GM21367 (cell line): Measurements from ENCODE around the gene FAM78A.
"Not testable (repeated sequence)": the region's sequence is repeated elsewhere in the genome, so short reads cannot be mapped to it uniquely, and the experiment has no call there.

Experiments used
- ATAC-seq: cut with Tn5 transposase; IDR thresholded peaks from one replicate; pipeline ENCODE4 v1.9.1; 2021; ENCODE audit not compliant: unreplicated experiment

FAM78A gene

GRCh38 chr9:131270171-131271015, 5.9 kb downstream of the FAM78A start:
- no peak for ATAC-seq

DNA sequence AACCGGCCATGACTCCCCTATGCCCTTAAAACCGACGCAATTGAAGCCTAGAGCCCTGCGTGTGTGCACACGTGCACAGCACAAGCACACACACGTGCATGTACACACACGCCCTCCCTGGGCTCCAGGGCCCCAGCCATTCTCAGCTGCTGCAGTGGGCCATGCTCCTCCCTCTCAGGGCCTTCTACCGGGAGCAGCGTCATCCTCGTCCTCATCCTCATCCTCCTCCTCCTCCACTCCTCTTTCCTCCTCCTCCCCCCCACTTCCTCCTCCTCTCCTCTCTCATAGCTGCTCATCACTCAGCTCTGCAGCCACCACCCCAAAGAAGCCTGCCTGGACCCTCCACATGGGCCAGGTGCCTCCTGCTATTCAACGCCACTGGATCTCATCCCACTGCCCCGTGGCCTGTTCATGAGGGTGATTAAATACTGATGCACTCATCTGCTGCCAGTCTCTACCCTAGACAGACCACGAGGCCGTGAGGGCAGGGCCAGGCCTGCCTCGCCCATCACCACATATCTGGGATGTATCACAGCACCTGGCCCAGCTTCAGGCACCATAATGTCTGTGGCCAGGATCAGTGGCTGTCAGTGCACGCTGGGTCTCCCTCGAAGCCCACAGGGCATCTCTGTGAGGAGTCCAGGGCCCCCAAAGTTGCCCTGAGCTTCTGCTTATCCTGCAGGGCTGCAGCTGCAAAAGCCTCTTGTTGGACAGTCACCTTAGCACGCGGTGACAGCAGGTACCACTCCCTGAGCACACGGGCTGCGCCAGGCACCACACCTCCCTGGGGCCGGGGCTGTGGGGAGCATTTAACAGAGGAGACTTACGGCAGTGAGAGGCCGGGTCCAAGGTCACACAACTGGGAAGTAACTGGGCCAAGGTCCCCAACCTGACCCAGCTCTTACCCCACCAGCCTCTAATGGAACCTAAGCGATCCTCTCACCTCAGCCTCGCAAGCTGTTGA, 9.8 kb downstream of the FAM78A start:
- ATAC-seq: no peak

GRCh38 chr9:131264231-131264630, 12.1 kb downstream of the FAM78A start:
- ATAC-seq: no peak

DNA sequence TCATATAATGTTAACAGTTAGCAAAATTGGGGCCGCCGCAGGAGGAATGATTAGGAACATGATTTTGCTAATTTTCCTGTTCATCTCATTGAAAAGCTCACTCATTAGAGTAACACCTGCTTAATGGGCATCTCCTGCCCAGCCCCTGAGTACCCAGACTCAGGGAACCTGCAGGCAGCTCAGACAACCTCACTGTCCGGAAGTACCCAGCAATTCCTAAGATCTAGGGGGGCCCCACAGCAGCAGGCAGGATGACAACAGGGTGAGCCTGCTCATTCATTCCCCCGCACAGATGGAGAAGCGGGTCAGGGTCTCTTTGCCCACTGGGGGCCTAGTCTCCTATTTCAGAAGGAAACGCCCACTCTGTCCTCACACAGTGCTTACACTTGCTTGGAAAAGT, 12.6 kb downstream of the FAM78A start:
- ATAC-seq: no peak

DNA sequence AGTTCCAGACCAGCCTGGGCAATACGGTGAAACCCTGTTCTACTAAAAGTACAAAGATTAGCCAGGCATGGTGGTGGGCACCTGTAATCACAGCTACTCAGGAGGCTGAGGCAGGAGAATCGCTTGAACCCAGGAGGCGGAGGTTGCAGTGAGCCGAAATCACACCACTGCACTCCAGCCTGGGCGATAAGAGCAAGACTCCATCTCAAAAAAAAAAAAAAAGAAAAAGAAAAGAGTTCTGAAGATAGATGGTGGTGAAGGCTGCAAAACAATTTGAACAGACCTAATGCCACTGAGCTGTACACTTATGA, 13.3 kb downstream of the FAM78A start:
- ATAC-seq: not testable (repeated sequence)

DNA sequence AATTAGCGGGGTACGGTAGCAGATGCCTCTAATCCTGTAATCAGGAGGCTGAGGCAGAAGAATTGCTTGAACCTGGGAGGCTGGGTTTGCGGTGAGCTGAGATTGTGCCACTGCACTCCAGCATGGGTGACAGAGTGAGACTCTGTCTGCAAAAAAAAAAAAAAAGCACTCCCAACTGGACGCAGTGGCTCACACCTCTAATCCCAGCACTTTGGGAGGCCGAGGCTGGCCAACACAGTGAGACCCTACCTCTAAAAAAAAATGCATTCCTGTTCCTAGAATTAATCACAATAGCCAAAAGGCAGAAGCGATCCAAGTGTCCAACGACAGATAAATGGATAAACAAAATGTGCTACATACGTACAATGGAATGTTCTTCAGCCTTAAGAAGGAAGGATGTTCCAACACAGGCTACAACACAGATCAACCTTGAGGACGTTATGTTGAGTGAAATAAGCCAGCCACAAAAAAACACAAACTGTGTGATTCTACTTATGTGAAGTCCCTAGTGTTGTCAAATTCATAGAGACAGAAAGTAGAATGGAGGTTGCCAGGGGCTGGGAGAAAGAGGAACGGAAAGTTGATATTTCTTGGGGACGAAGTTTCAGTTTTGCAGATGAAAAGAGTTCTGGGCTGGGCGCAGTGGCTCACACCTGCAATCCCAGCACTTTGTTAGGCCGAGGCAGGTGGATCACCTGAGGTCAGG, 13.8 kb downstream of the FAM78A start:
- no peak for ATAC-seq

GRCh38 chr9:131260751-131261452, 15.4 kb downstream of the FAM78A start:
- no peak for ATAC-seq

DNA sequence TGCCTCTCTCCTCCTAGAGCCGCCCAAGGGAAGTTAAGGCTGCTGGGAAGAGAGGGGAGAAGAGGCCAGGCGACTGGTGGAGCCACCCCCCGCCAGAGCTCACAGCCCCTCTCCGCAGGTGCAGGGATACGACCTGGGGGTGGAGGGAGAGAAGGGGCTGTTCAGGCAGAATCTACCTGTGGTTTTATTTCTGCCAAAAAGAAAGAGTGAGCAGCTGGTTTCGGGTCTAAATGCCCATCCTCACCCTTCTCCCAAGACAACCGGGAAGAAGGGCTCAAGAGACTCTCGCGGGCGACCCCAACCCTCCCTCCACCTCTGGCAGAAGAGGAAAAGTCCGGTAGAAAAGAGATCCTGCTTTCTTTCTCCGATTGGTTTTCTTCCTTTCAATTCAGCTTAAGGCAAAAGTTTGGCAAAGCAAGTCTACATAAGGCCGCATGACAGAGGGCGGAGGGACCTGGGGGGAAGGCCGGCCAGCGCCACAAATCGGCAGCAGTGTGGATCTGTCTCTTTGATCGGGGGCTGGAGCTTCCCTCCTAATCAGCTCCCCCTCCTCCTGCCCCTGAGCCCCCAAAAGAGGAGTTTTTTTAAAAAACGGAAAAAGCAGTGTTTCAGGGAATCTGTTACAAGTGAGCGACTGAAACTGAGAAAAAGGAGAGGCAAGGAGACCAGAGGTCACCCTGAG, 16.3 kb downstream of the FAM78A start:
- no peak for ATAC-seq

DNA sequence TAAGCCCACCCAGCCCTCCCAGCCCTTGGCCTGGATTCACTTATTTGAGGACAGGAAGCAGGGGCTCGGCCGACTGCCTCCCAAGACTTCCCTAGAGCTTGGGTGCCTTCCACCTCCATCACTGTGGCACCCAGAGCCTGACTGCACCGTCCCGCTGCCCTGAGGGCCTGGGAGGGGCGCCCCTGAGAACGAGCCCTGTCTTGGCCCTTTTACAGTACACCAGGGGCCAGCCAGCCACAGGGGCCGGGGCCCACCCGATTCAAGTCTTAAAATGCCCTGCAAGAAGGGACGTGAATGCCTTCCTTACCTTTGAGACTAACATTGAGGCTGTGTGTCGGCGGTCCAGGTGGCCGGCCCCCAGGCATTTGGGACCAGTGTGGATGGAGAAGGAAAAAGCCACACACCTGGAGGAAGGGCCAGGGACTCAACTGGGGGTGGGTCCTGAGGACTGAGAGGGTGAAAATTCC, 16.8 kb downstream of the FAM78A start:
- no peak for ATAC-seq

- no peak for ATAC-seq
These were observed 17.4 kb downstream of the FAM78A start for GRCh38 chr9:131258698-131259431.

GRCh38 chr9:131258186-131258585, 18.1 kb downstream of the FAM78A start:
- no peak for ATAC-seq

GRCh38 chr9:131257266-131258025, 18.9 kb downstream of the FAM78A start:
- ATAC-seq: no peak

DNA sequence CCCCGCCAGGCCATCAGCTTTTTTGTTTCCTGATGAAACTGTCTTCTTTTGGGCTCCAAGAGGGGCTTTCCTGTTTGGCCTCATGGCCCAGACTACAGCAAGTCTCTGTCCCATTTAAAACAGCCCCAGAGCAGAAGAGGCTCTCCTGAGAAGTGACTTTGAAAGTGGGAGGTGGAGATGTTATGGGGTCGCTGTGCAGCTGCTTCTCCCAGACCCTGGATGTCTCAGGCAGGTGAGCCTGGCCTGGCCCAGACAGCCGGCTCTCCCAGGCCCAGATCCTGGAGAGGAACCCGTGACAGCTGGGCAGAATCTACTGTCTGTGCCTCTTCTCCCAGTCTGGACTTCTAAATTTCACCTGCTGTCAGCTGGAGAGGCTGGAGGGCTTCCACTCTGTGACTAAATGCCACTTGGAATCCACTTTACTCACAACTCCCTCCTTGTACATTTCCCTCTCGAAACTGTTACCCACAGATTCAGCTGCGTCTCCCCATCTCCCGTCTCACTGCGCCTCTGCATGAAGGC, 20.6 kb downstream of the FAM78A start:
- no peak for ATAC-seq

GRCh38 chr9:131254626-131255025, 21.7 kb downstream of the FAM78A start:
- ATAC-seq: no peak

GRCh38 chr9:131253891-131254491, 22.3 kb downstream of the FAM78A start:
- ATAC-seq: no peak

DNA sequence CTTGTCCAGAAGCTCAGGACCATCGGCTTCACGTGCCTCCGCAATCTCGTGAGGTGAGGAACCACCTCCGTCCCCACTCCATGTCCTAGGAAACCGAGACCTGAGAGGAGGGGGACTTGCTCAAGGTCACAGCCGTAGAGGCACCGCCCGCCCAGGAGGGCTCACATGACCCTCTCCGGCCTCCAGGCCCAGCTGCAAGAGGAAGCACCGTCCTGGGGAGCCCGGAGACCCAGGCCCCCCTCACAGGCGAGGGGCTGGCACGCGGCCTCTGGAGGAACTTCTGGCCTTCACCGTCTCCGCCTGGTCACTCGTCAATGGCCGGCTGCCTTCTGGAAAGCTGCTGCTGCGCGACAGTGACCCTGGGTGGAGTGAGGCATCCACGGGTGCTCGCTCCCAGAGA, 24.2 kb downstream of the FAM78A start:
- no peak for ATAC-seq

DNA sequence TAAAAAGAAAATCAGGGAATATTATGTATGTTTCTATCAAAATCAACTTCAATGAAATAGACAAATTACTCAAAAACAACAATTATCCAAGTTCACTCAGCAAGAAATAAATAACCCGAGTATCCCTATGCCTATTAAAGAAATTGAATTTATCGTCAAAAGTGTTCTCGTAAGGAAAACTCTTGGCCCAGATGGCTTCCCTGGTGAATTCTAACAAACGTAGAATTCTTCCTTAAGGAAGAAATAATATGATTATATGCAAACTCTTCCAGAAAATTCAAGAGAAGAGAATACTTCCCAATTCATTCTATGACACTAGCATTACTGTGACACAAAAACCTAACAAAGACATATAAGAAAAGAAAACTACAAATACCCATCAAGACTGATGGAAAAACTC, 29.7 kb downstream of the FAM78A start:
- no peak for ATAC-seq

DNA sequence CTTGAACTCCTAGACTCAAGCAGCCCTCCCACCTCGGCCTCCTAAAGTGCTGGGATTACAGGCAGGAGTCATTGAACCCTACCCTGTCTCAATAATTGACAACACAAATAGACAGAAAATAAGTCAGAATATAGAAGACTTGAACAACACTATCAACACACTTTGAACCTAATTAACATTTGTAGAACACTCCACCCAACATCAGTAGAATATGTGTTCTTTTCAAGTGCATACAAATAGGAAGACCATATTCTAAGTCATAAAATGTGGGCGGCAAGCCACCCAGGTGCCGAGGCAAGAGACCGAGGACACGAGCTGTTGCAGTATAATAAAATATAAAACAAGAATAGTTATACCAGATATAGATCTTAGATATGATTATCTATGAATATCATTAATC, 32.0 kb downstream of the FAM78A start:
- not testable (repeated sequence) for ATAC-seq
